H9 (cell line): ENCODE data around the gene BAG5. TPM values are rescaled to one million over a fixed set of nuclear protein-coding genes. Genes with fewer than 3 reads are reported as not detected.

Experiments used
- DNase-seq: peaks from one replicate; pipeline ENCODE4 v3.0.0-alpha.2; 2017
- H2AFZ ChIP-seq: one replicate; pipeline ENCODE4 v1.6.1; 2013; ENCODE audit warnings: mild to moderate bottlenecking, low read length, control low read depth, moderate library complexity
- H2AK5ac ChIP-seq: 2 replicates; pipeline ENCODE4 v1.6.1; 2013; ENCODE audit warnings: low read length, control low read depth, mixed read lengths; ENCODE audit not compliant: insufficient read length
- H2BK120ac ChIP-seq: one replicate; pipeline ENCODE4 v1.6.1; 2013; ENCODE audit warnings: low read depth, mild to moderate bottlenecking, low read length, control low read depth, inconsistent platforms; ENCODE audit not compliant: poor library complexity, severe bottlenecking
- H2BK12ac ChIP-seq: 2 replicates; pipeline ENCODE4 v1.6.1; 2013; ENCODE audit warnings: low read length, control low read depth, mixed read lengths, low read depth; ENCODE audit not compliant: insufficient read length
- H2BK15ac ChIP-seq: 2 replicates; pipeline ENCODE4 v1.6.1; 2013; ENCODE audit warnings: low read depth, low read length, control low read depth
- H2BK20ac ChIP-seq: one replicate; pipeline ENCODE4 v1.6.1; 2013; ENCODE audit warnings: low read depth, mild to moderate bottlenecking, low read length, control low read depth, inconsistent platforms; ENCODE audit not compliant: poor library complexity, severe bottlenecking
- H2BK5ac ChIP-seq: 2 replicates; pipeline ENCODE4 v1.6.1; 2013; ENCODE audit warnings: low read length, control low read depth, mixed read lengths; ENCODE audit not compliant: insufficient read length
- H3K14ac ChIP-seq: 2 replicates; pipeline ENCODE4 v1.6.1; 2013; ENCODE audit warnings: low read length, control low read depth; ENCODE audit not compliant: insufficient read depth
- H3K18ac ChIP-seq: 2 replicates; pipeline ENCODE4 v1.6.1; 2013; ENCODE audit warnings: low read depth, mild to moderate bottlenecking, mixed read lengths, low read length, control low read depth; ENCODE audit not compliant: insufficient read length
- H3K23ac ChIP-seq: 2 replicates; pipeline ENCODE4 v1.6.1; 2013; ENCODE audit warnings: low read length, control low read depth, mixed read lengths, low read depth; ENCODE audit not compliant: insufficient read length
- H3K23me2 ChIP-seq: 2 replicates; pipeline ENCODE4 v1.6.1; 2013; ENCODE audit warnings: low read depth, mild to moderate bottlenecking, mixed read lengths, low read length, control low read depth; ENCODE audit not compliant: insufficient read length, poor library complexity, severe bottlenecking
- H3K27ac ChIP-seq: 2 replicates; pipeline ENCODE4 v1.5.1; 2013; ENCODE audit warnings: low read length, control low read depth, mixed read lengths, low read depth; ENCODE audit not compliant: insufficient read length
- H3K27me3 ChIP-seq: 2 replicates; pipeline ENCODE4 v1.6.1; 2013; ENCODE audit warnings: low read length, control low read depth, inconsistent platforms; ENCODE audit not compliant: insufficient read depth
- H3K4ac ChIP-seq: 2 replicates; pipeline ENCODE4 v1.6.1; 2013; ENCODE audit warnings: low read depth, mild to moderate bottlenecking, control low read depth, inconsistent platforms, low read length, moderate library complexity
- H3K4me1 ChIP-seq: 2 replicates; pipeline ENCODE4 v1.6.1; 2013; ENCODE audit warnings: low read length, control low read depth, inconsistent platforms; ENCODE audit not compliant: insufficient read depth
- H3K4me2 ChIP-seq: 2 replicates; pipeline ENCODE4 v1.6.1; 2013; ENCODE audit warnings: low read length, control low read depth, mixed read lengths; ENCODE audit not compliant: insufficient read length, insufficient read depth
- H3K56ac ChIP-seq: 2 replicates; pipeline ENCODE4 v1.6.1; 2013; ENCODE audit warnings: low read depth, mild to moderate bottlenecking, mixed read lengths, low read length, control low read depth; ENCODE audit not compliant: insufficient read length
- H3K79me1 ChIP-seq: 2 replicates; pipeline ENCODE4 v1.6.1; 2013; ENCODE audit warnings: low read depth, mild to moderate bottlenecking, moderate library complexity, low read length, control low read depth, inconsistent platforms; ENCODE audit not compliant: insufficient read depth, poor library complexity, severe bottlenecking
- H3K79me2 ChIP-seq: 2 replicates; pipeline ENCODE4 v1.6.1; 2013; ENCODE audit warnings: low read length, control low read depth, inconsistent platforms; ENCODE audit not compliant: insufficient read depth
- H3K9ac ChIP-seq: 2 replicates; pipeline ENCODE4 v1.6.1; 2013; ENCODE audit warnings: low read length, control low read depth, mixed read lengths; ENCODE audit not compliant: insufficient read length; ENCODE audit errors: extremely low read depth
- H3K9me3 ChIP-seq: one replicate; pipeline ENCODE4 v1.6.1; 2013; ENCODE audit warnings: low read depth, low read length, inconsistent platforms; ENCODE audit not compliant: control insufficient read depth
- H3T11ph ChIP-seq: one replicate; pipeline ENCODE4 v1.6.1; 2013; ENCODE audit warnings: mild to moderate bottlenecking, low read length, control low read depth, inconsistent platforms
- H4K20me1 ChIP-seq: one replicate; pipeline ENCODE4 v1.6.1; 2013; ENCODE audit not compliant: control insufficient read depth, insufficient read length, insufficient read depth
- H4K5ac ChIP-seq: 2 replicates; pipeline ENCODE4 v1.6.1; 2013; ENCODE audit warnings: low read depth, mild to moderate bottlenecking, mixed read lengths, low read length, control low read depth; ENCODE audit not compliant: insufficient read length
- H4K8ac ChIP-seq: replicated peaks from 2 replicates; pipeline ENCODE4 v1.6.1; 2013; ENCODE audit warnings: low read length, control low read depth, mixed read lengths, low read depth; ENCODE audit not compliant: insufficient read length
- H4K91ac ChIP-seq: 2 replicates; pipeline ENCODE4 v1.6.1; 2013; ENCODE audit warnings: low read depth, mild to moderate bottlenecking, moderate library complexity, mixed read lengths, low read length, control low read depth; ENCODE audit not compliant: insufficient read length
- H3K27ac Mint-ChIP-seq, 3 experiments: 2 replicates in 2 of 3; 3 replicates in 1 of 3; pipeline ENCODE4 v1.8.0; 2020 to 2021; ENCODE audit warnings: mixed read lengths in 3 of 3, mild to moderate bottlenecking in 1 of 3, moderate library complexity in 1 of 3
- H3K27me3 Mint-ChIP-seq: 2 replicates; pipeline ENCODE4 v1.8.0; 2021; ENCODE audit warnings: low read depth, mild to moderate bottlenecking, moderate library complexity, mixed read lengths
- H3K36me3 Mint-ChIP-seq, 3 experiments: 2 replicates in 2 of 3; 3 replicates in 1 of 3; pipeline ENCODE4 v1.8.0; 2020 to 2021; ENCODE audit warnings: low read depth in 3 of 3, mixed read lengths in 3 of 3; ENCODE audit not compliant: insufficient read depth in 1 of 3
- H3K4me1 Mint-ChIP-seq, 2 experiments: 2 replicates each; pipeline ENCODE4 v1.8.0; 2020; ENCODE audit warnings: mixed read lengths in 2 of 2
- H3K4me3 Mint-ChIP-seq, 2 experiments: 2 replicates in 1 of 2; 3 replicates in 1 of 2; pipeline ENCODE4 v1.8.0; 2020 to 2021; ENCODE audit warnings: mild to moderate bottlenecking in 2 of 2, mixed read lengths in 2 of 2, moderate library complexity in 1 of 2
- H3K9me3 Mint-ChIP-seq, 2 experiments: 2 replicates in 1 of 2; 3 replicates in 1 of 2; pipeline ENCODE4 v1.8.0; 2020; ENCODE audit warnings: mild to moderate bottlenecking in 2 of 2, mixed read lengths in 2 of 2, moderate library complexity in 1 of 2
- WGBS: extraction: QIAGEN DNeasy Blood & Tissue Kit; methylation state at CpG from one replicate; pipeline ENCODE4 v1.1.7; 2013; ENCODE audit warnings: missing lambda C conversion rate, low lambda C conversion rate, mixed read lengths; ENCODE audit not compliant: insufficient read length; ENCODE audit errors: extremely low coverage; 5-methylcytosine and 5-hydroxymethylcytosine counted together
- total RNA-seq: library from RNA; stranded (reverse); gene quantifications from 2 replicates; pipeline ENCODE4 v1.2.1, GENCODE V29; 2021
- TF ChIP-seq, protein P1 (sequence below): fragments of 200-600 bp; sonication (generic); conservative IDR thresholded peaks from 3 replicates; pipeline ENCODE4 v1.8.0; 2021; ENCODE audit warnings: antibody characterized with exemption, mild to moderate bottlenecking

The BAG5 gene
- total RNA-seq, 1 experiment from 2014 or later: 38.0 TPM

DNA sequence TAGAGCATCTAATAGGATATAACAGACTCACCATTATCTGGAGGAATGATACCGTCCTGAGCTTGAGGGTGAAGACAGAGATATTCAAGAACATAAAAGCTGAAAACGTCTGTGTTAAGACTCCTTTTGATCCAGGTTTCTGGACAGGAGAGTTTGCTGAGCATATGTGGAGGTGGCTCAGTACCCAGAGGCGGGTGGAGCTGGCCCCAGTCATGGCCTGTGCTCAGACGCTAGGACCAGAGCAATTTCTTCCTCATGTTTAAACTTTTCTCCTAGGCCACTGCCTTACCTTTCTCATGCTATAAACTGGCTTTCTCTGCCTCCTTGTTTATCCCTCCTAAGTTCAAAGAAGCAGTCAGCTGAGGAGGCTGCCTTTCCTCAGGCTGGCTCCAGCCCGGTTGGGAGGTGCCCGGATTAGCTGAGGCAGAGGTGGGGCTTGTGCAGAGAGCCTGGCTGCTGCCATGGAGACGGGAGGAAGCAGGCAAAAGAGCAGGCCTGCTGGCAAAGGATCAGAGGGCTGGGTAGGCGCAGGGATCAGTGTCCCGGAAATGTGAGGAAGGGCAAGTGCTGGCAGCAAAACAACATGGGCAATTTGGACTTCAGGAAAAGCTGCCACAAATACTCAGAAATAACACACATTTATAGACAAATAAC is 14.0 kb upstream of the BAG5 start:
- Histone ChIP-seq H3K79me2 (no peaks in the 10 kb centered on the region), H3K4ac (no peak overlapping the region), H2AK5ac (no peak overlapping the region), H3K4me2 (no peak overlapping the region), H3K27ac (no peak overlapping the region), H3K56ac (no peak overlapping the region), H3K18ac (no peak overlapping the region), H3T11ph (no peak overlapping the region), H3K9me3 (no peaks in the 10 kb centered on the region), H4K5ac (no peak overlapping the region), H3K4me1 (no peaks in the 10 kb centered on the region), H2BK20ac (no peak overlapping the region), H3K23ac (no peak overlapping the region), H2AFZ (no peak overlapping the region), H3K14ac (no peak overlapping the region; the same call in 1 of the 2 replicates), H4K8ac (no peak overlapping the region), H2BK12ac (no peak overlapping the region), H2BK120ac (no peak overlapping the region), H3K23me2 (no peaks in the 10 kb centered on the region), H3K79me1 (no peaks in the 10 kb centered on the region), H2BK5ac (no peak overlapping the region), H4K20me1 (no peaks in the 10 kb centered on the region), H3K27me3 (no peaks in the 10 kb centered on the region), H3K9ac (no peak overlapping the region), H4K91ac (no peak overlapping the region), H2BK15ac (no peak overlapping the region)
- peaks cover 16 to 53% (median 38%) of the 10 kb centered on the region in 3 experiments for H3K36me3 Mint-ChIP-seq
- TF ChIP-seq, protein P1, sequence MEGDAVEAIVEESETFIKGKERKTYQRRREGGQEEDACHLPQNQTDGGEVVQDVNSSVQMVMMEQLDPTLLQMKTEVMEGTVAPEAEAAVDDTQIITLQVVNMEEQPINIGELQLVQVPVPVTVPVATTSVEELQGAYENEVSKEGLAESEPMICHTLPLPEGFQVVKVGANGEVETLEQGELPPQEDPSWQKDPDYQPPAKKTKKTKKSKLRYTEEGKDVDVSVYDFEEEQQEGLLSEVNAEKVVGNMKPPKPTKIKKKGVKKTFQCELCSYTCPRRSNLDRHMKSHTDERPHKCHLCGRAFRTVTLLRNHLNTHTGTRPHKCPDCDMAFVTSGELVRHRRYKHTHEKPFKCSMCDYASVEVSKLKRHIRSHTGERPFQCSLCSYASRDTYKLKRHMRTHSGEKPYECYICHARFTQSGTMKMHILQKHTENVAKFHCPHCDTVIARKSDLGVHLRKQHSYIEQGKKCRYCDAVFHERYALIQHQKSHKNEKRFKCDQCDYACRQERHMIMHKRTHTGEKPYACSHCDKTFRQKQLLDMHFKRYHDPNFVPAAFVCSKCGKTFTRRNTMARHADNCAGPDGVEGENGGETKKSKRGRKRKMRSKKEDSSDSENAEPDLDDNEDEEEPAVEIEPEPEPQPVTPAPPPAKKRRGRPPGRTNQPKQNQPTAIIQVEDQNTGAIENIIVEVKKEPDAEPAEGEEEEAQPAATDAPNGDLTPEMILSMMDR: no peak
- H3K4me3 Mint-ChIP-seq: no peak overlapping the region
- DNase-seq: peak; percentile 58
- H3K27ac Mint-ChIP-seq: peak overlapping the region in 2 of 3 experiments; percentile 39 to 86; a peak in 4 of 7 replicates
- H3K9me3 Mint-ChIP-seq: no peaks in the 10 kb centered on the region
- peaks cover 7 to 8% of the 10 kb centered on the region in 2 experiments for H3K4me1 Mint-ChIP-seq
- WGBS: no CpG with 5 or more reads among the region's 9 CpGs
- H3K27me3 Mint-ChIP-seq: no peaks in the 10 kb centered on the region; the same call in 1 of the 2 replicates
